ENCODE data around the gene OSTN. TPM values are rescaled to one million over a fixed set of nuclear protein-coding genes. Genes with fewer than 3 reads are reported as not detected.

Gene OSTN
- total and polyA plus RNA-seq, 2 donors (not counting 3 experiments of a cell fraction or from before 2014, with no cell fraction given): not detected

GRCh38 chr3:191255156-191255555, 56.1 kb downstream of the OSTN start:
- intact Hi-C loops (cut with micrococcal nuclease) (no loop called here), dilution Hi-C loops (cut with MboI; ENCODE audit: extremely low pct_ligation_motif_present, low sequenced_read_pairs) (no loop called here)
- DNase-seq (ENCODE audit: low read depth, low spot score) (no peak), FAIRE-seq (no peak)
- BruUV-seq (replicated peaks): no TSS peak
- H3K9me3 ChIP-seq (replicated peaks; ENCODE audit: control insufficient read depth, insufficient read depth, low read length): no peaks in the 10 kb centered on the region
- no peak overlapping the region for H3K9ac ChIP-seq (replicated peaks; ENCODE audit: extremely low read depth, insufficient read depth, low read length)
- TF ChIP-seq JUN (IDR thresholded peaks at IDR 0.05; ENCODE audit: borderline replicate concordance, insufficient read depth, insufficient read length, low read depth) (no peak), EZH2 (IDR thresholded peaks at IDR 0.05; ENCODE audit: borderline replicate concordance, low read depth, low read length, severe bottlenecking) (no peak), POLR2AphosphoS5 (IDR thresholded peaks at IDR 0.05; ENCODE audit: insufficient read depth, low read depth, low read length) (no peak), MAX (IDR thresholded peaks at IDR 0.05; ENCODE audit: insufficient read depth, insufficient read length) (no peak), POLR2A (IDR thresholded peaks at IDR 0.05; ENCODE audit: low read depth, low read length) (no peak), GATA2 (IDR thresholded peaks at IDR 0.05; ENCODE audit: insufficient read depth, insufficient read length, low read depth, low read length) (no peak), MYC (IDR thresholded peaks at IDR 0.05; ENCODE audit: low read depth, low read length) (no peak), FOS (IDR thresholded peaks at IDR 0.05; ENCODE audit: borderline replicate concordance, insufficient read depth, low read length) (no peak)
- TF ChIP-seq, protein P1, sequence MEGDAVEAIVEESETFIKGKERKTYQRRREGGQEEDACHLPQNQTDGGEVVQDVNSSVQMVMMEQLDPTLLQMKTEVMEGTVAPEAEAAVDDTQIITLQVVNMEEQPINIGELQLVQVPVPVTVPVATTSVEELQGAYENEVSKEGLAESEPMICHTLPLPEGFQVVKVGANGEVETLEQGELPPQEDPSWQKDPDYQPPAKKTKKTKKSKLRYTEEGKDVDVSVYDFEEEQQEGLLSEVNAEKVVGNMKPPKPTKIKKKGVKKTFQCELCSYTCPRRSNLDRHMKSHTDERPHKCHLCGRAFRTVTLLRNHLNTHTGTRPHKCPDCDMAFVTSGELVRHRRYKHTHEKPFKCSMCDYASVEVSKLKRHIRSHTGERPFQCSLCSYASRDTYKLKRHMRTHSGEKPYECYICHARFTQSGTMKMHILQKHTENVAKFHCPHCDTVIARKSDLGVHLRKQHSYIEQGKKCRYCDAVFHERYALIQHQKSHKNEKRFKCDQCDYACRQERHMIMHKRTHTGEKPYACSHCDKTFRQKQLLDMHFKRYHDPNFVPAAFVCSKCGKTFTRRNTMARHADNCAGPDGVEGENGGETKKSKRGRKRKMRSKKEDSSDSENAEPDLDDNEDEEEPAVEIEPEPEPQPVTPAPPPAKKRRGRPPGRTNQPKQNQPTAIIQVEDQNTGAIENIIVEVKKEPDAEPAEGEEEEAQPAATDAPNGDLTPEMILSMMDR (IDR thresholded peaks at IDR 0.05; ENCODE audit: extremely low read depth in 1 of 2, insufficient read depth in 1 of 2, low read depth in 1 of 2, low read length in 2 of 2): no peak
- no peaks in the 10 kb centered on the region for H3K36me3 ChIP-seq (ENCODE audit: control insufficient read depth in 2 of 2, extremely low read depth in 1 of 2, insufficient read depth in 2 of 2, low read length in 2 of 2)
- H3K27me3 ChIP-seq (ENCODE audit: control insufficient read depth in 2 of 2, insufficient read depth in 2 of 2, low read length in 2 of 2): no peaks in the 10 kb centered on the region
- H2AFZ ChIP-seq (ENCODE audit: low read depth, low read length): no peak overlapping the region
- no peak overlapping the region for H3K4me3 ChIP-seq (replicated peaks in 1 of 3; ENCODE audit: insufficient read depth in 1 of 3, low read depth in 1 of 3, low read length in 3 of 3)
- CTCF ChIA-PET: interaction anchor here (0.9 kb wide), 1 partner anchor 75 kb away, joined by 3 read pairs; the partner anchor contains the start of gene UTS2B
- no peak overlapping the region for H3K27ac ChIP-seq (ENCODE audit: insufficient read depth, low read depth, low read length)
- no peaks in the 10 kb centered on the region for H3K79me2 ChIP-seq (ENCODE audit: control insufficient read depth, insufficient read depth, low read length)
- no peaks in the 10 kb centered on the region for H3K9me1 ChIP-seq (replicated peaks; ENCODE audit: control insufficient read depth, extremely low read depth, insufficient read depth, low read length)
- POLR2A ChIA-PET: no interaction called here
- H3K4me1 ChIP-seq (ENCODE audit: control insufficient read depth, extremely low read depth, insufficient read depth, low read length): no peaks in the 10 kb centered on the region
- H3K4me2 ChIP-seq (ENCODE audit: insufficient read depth, low read length): no peak overlapping the region
- no peaks in the 10 kb centered on the region for H4K20me1 ChIP-seq (replicated peaks; ENCODE audit: control insufficient read depth, extremely low read depth, insufficient read depth, low read length)

Measured in endothelial cell of umbilical vein (primary cell).